Uterus (tissue), 4 donors: ENCODE measurements around the gene PFDN2. TPM values are rescaled to one million over a fixed set of nuclear protein-coding genes. Genes with fewer than 3 reads are reported as not detected.

Experiments
- DNase-seq, 2 donors: peaks; one replicate each; pipeline ENCODE4 v3.0.0-alpha.2; 2019 to 2020
- H3K27ac ChIP-seq, 2 donors: fragments of 200-600 bp; sonication (generic); 1 replicate in 1 of 2; 2 replicates in 1 of 2; pipeline ENCODE4 v1.5.1; 2016 to 2018
- H3K27me3 ChIP-seq, 2 donors: fragments of 200-600 bp; sonication (generic); one replicate each; pipeline ENCODE4 v1.5.1; 2018 to 2019; ENCODE audit warnings: control low read depth in 1 of 2
- H3K36me3 ChIP-seq, 2 donors: fragments of 200-600 bp; sonication (generic); one replicate each; pipeline ENCODE4 v1.5.1; 2019; ENCODE audit warnings: control low read depth in 1 of 2
- H3K4me1 ChIP-seq, 2 donors: fragments of 200-600 bp; sonication (generic); one replicate each; pipeline ENCODE4 v1.5.1; 2018 to 2019; ENCODE audit warnings: control low read depth in 1 of 2
- H3K4me3 ChIP-seq, 2 donors: fragments of 200-600 bp; sonication (generic); 1 replicate in 1 of 2; 2 replicates in 1 of 2; pipeline ENCODE4 v1.5.1; 2018 to 2019; ENCODE audit warnings: mild to moderate bottlenecking in 1 of 2
- H3K9me3 ChIP-seq, 2 donors: fragments of 200-600 bp; sonication (generic); one replicate each; pipeline ENCODE4 v1.5.1; 2019; ENCODE audit warnings: control low read depth in 1 of 2
- CTCF ChIP-seq, 4 experiments: fragments of 200-600 bp in 2 of 4; fragments of 450-650 bp in 2 of 4; sonication (generic) in 2 of 4; IDR thresholded peaks; one replicate each; pipeline ENCODE4 v1.5.1; 2016 to 2019; ENCODE audit warnings: antibody characterized with exemption in 4 of 4, mild to moderate bottlenecking in 2 of 4, moderate library complexity in 1 of 4
- POLR2A ChIP-seq, 2 donors: fragments of 450-650 bp; IDR thresholded peaks; one replicate each; pipeline ENCODE4 v1.6.1; 2016; ENCODE audit warnings: antibody characterized with exemption in 2 of 2, mild to moderate bottlenecking in 1 of 2, moderate library complexity in 1 of 2
- intact Hi-C: fragments of 100-400 bp; cut with DNase I; formaldehyde crosslinking; loops from one replicate; pipeline ENCODE4 v1.15.1; 2023; ENCODE audit warnings: low total_unique reads
- total RNA-seq, 4 donors: library from RNA; depleted of rRNA in 3 of 4; stranded (reverse); fragments of >200 nt in 3 of 4; gene quantifications; one replicate each; pipeline versions ENCODE4 v1.1.0 to v1.2.4, GENCODE V29; 2014 to 2023
- donor health status: DM: yes; HTN: yes; CAD: no.

Gene PFDN2
- 10 to 100 TPM in 3 of 4 donors, 1 to 10 TPM in 1; 3.3 to 38.9 (median 29.8) TPM for total RNA-seq

- Histone ChIP-seq H3K27ac (peak within 1 kb of the TSS; percentile 90 to 91), H3K9me3 (no peaks in the 10 kb centered on the region), H3K4me1 (peaks cover 7 to 16% of the 10 kb centered on the region in 2 donors), H3K36me3 (no peaks in the 10 kb centered on the region), H3K27me3 (no peaks in the 10 kb centered on the region), H3K4me3 (peak within 1 kb of the TSS; percentile 95 to 96)
- peak in 2 of 4 experiments; percentile 9 for TF ChIP-seq CTCF (IDR thresholded peaks at IDR 0.05)
- TF ChIP-seq POLR2A (IDR thresholded peaks at IDR 0.05), result peak; percentile 66 to 85
- intact Hi-C loops, result no loop called here
- peak; percentile 83 to 86 for DNase-seq
These were observed at the start of gene PFDN2, which contains the start of gene NIT1 for GRCh38 chr1:161117759-161118581. Gene PFDN2 (minus strand): TSS chr1:161118037. CDS start chr1:161118026, 11 bp downstream. Gene NIT1 (plus strand): TSS chr1:161118105. CDS start chr1:161118177, 72 bp downstream.

- Histone ChIP-seq H3K36me3 (no peaks in the 10 kb centered on the region), H3K9me3 (no peaks in the 10 kb centered on the region), H3K27ac (peak overlapping the region; percentile 72 to 90), H3K4me3 (peak overlapping the region; percentile 51 to 66), H3K4me1 (peaks cover 0 to 4% of the 10 kb centered on the region in 2 donors), H3K27me3 (no peaks in the 10 kb centered on the region)
- DNase-seq, result no peak
- intact Hi-C loops, result no loop called here
- TF ChIP-seq CTCF (IDR thresholded peaks at IDR 0.05), result no peak
These were observed 49.1 kb upstream of the PFDN2 start for GRCh38 chr1:161166669-161167548.

- DNase-seq, result peak; percentile 93 to 97
- no peaks in the 10 kb centered on the region for H3K27me3 ChIP-seq
- H3K9me3 ChIP-seq, result no peaks in the 10 kb centered on the region
- H3K36me3 ChIP-seq, result no peaks in the 10 kb centered on the region
- peak within 1 kb of the TSS; percentile 82 to 90 for H3K27ac ChIP-seq
- TF ChIP-seq CTCF (IDR thresholded peaks at IDR 0.05) (peak; percentile 17 to 35 (median 34)), POLR2A (IDR thresholded peaks at IDR 0.05) (peak; percentile 22 to 58)
- H3K4me3 ChIP-seq, result peak within 1 kb of the TSS; percentile 51 to 66
- peaks cover 0 to 8% of the 10 kb centered on the region in 2 donors for H3K4me1 ChIP-seq
- intact Hi-C loops, result no loop called here
These were observed 48.2 kb upstream of the PFDN2 start, which contains the start of gene PPOX for GRCh38 chr1:161165742-161166668. Gene PPOX (plus strand): TSS chr1:161166426. CDS start chr1:161166848, 422 bp downstream.

GRCh38 chr1:161164901-161165610, 47.2 kb upstream of the PFDN2 start:
- Histone ChIP-seq H3K4me3 (peak overlapping the region; percentile 51 to 66), H3K27me3 (no peaks in the 10 kb centered on the region), H3K4me1 (peaks cover 0 to 8% of the 10 kb centered on the region in 2 donors), H3K36me3 (no peaks in the 10 kb centered on the region), H3K9me3 (no peaks in the 10 kb centered on the region), H3K27ac (peak overlapping the region; percentile 82 to 90)
- intact Hi-C loops, result no loop called here
- TF ChIP-seq POLR2A (IDR thresholded peaks at IDR 0.05) (no peak), CTCF (IDR thresholded peaks at IDR 0.05) (no peak)
- no peak for DNase-seq
